ENCODE results near the gene C5.

DNA sequence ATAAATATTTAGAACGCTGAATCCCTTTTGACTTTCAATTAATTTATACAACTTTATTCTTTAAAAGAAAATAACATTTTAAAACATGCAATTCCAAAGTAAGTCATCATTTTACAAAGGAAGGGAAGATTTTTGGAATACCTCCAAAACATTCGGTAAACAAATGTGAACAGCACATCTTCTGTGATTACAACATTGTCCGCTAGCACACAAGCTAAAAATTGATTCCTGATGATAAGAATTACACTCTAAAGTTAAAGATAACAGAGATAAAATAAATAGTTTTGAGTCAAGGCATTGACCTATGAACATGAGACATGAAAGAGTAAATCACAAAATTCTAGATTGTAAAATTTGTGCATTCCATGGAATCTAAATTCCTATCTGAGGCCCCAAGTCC lies 67.2 kb downstream of the C5 start:
- no peak for TF ChIP-seq CTCF (conservative IDR thresholded peaks at IDR 0.05; ENCODE audit: low read length)
- no peak for TF ChIP-seq EZH2phosphoT487 (IDR thresholded peaks at IDR 0.05; ENCODE audit: borderline replicate concordance)

All from Loucy (cell line).